ENCODE data around the gene CASP1. TPM values are rescaled to one million over a fixed set of nuclear protein-coding genes. Genes with fewer than 3 reads are reported as not detected.
A peak's percentile ranks its signal among the peaks of the same experiment; 100 is the strongest.
"Not testable (repeated sequence)": the region's sequence is repeated elsewhere in the genome, so short reads cannot be mapped to it uniquely, and the experiment has no call there.

Gene CASP1
- total RNA-seq = 10.8 and 69.3 TPM in 2 replicates

DNA sequence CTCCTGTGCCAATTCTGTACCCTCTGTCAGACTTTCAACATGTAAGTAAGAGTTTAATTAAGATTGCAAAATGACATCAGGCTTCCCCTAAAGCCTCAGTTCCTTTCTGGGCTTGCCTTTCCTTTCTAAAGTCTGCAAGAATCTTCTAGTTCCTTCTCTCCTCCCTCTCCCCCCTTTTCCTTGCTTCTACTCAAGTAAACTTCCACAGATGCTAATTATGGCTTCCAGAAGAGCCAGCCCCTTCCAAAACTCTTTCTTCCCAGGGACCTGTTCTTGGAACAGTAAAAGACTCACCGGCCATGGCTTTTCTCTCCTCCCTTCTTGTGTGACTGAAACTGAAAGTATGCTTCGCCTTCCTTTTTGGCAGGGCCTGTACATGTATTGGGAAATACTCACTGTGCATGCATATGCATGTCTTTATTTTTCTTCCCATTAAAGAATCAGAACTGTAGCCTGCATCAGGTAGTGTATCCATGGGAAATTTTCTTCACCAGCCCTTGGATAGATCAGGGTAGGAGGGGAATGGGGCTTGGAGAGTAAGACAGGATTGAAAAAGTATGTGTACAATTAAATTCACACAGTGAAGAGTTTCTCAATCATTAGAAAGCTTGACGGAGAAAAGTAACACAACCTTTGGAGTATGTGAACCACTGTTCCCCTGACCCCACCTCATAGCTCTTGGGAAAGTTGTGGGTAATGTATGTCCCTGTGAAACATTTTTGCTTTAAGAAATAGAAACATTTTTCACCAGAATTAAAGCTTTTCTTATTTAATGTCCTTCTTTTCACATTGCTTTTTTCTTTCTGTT is at the start of gene CASP1:
Gene CASP1 (minus strand): TSS at position 332 of the 808 bp plus-strand sequence. CDS start 31 bp downstream, at position 301.
- Histone ChIP-seq H3K36me3 (ENCODE audit: control insufficient read depth, insufficient read depth, low read length) (peaks cover 2% of the 10 kb centered on the region), H3K4me3 (ENCODE audit: low read depth, low read length) (peak within 1 kb of the TSS; percentile 39), H3K27me3 (ENCODE audit: control insufficient read depth, insufficient read depth, low read length) (no peaks in the 10 kb centered on the region)
- TF ChIP-seq, protein P1, sequence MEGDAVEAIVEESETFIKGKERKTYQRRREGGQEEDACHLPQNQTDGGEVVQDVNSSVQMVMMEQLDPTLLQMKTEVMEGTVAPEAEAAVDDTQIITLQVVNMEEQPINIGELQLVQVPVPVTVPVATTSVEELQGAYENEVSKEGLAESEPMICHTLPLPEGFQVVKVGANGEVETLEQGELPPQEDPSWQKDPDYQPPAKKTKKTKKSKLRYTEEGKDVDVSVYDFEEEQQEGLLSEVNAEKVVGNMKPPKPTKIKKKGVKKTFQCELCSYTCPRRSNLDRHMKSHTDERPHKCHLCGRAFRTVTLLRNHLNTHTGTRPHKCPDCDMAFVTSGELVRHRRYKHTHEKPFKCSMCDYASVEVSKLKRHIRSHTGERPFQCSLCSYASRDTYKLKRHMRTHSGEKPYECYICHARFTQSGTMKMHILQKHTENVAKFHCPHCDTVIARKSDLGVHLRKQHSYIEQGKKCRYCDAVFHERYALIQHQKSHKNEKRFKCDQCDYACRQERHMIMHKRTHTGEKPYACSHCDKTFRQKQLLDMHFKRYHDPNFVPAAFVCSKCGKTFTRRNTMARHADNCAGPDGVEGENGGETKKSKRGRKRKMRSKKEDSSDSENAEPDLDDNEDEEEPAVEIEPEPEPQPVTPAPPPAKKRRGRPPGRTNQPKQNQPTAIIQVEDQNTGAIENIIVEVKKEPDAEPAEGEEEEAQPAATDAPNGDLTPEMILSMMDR (IDR thresholded peaks at IDR 0.05; ENCODE audit: insufficient read depth, low read length, severe bottlenecking) = no peak
- DNase-seq (ENCODE audit: low read depth) (peak; percentile 90), FAIRE-seq (peak; percentile 7)

DNA sequence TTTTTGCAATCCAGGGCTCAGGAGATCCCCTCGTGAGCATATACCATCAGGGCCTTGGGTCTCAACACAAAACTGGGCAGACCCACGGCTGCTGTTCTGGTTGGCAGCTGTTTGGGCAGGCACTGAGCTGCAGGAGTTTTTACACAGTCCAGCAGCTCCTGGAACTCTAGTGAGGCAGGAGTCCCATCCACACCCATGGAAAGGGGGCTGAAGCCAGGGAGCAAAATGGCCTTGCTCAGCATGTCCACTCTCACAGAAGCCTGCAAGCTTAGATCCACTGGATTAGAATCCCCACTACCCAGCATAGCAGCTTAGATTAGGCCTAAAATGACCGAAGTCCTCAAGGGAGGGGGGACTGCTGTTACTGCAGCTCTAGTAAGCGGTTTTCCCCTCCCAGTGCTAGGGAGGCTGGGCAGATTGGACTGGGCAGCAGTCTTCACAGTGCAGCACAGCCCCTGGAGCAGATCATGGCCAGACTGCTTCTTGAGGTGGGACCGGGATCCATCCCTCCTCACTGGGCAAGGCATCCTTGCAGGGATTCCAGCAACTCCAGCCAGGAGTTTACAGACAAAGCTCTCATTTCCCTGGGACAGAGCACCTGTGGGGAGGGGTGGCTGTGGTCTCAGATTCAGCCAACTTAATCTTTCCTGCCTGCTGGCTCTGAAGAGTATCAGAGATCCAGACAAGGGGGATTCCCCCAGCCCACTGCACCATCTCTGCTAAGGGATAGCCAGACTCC is 46.6 kb upstream of the CASP1 start:
- FAIRE-seq (no peak), DNase-seq (ENCODE audit: low read depth) (no peak)
- no peaks in the 10 kb centered on the region for H3K27me3 ChIP-seq (ENCODE audit: control insufficient read depth, insufficient read depth, low read length)
- H3K36me3 ChIP-seq (ENCODE audit: control insufficient read depth, insufficient read depth, low read length) = no peaks in the 10 kb centered on the region
- TF ChIP-seq, protein P1 (IDR thresholded peaks at IDR 0.05; ENCODE audit: insufficient read depth, low read length, severe bottlenecking) = no peak
- H3K4me3 ChIP-seq (ENCODE audit: low read depth, low read length) = no peak overlapping the region

DNA sequence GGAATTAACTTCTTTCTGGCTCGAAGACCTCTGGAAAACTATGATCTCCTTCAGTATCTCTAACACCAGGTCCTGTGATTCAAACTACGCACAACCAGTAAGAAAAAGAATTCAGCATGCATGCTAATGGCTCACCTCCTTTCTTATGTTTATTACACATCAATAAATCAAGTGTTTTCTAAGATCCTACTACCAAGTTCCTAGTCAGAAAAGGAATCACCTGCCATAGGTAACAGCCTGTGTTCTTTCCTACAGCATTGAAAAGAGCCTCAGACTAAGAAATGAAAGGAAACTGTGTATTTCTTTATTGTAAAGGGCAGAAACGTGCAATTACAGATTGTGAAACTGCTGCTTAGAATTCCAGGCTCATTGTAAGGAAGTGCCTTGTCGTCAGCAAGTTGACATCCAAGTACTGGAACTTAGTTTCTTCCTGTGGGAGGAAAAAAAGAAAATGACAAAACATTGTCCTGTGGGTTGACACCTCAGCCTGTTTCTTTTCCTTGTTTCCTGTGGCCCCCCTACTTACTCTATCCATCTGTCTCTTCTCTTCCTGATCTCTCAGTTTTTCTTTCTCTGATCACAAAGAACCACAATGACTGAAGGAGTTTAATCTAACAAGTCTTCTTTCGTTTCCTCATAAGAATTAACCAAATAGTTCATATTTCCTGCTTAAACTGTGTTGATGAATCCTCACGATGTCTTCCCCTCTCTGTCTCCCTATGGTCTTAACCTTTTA is 45.4 kb upstream of the CASP1 start:
- not testable (repeated sequence) for H3K4me3 ChIP-seq (ENCODE audit: low read depth, low read length); H3K27me3 ChIP-seq (ENCODE audit: control insufficient read depth, insufficient read depth, low read length); DNase-seq (ENCODE audit: low read depth); H3K36me3 ChIP-seq (ENCODE audit: control insufficient read depth, insufficient read depth, low read length); FAIRE-seq

DNA sequence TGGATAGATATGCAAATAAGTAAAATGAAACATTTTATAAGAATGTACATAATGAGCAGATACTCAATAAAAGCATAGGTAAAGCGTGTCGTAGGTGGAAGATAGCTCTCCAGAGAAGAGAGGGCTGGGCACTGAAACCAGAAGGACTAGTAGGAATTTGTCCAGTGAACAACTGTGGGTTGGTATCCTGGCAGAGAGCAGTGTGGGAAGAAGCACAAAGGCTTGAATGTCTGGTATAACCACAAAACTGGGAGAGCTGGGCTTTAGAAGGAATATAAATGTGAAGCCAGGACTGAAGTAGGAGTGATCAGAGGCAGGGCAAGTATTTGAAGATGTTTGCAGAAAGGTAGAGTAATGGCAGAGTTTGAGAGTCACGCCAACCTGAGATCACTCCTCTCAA is 43.3 kb upstream of the CASP1 start:
- FAIRE-seq (no peak), DNase-seq (ENCODE audit: low read depth) (no peak)
- no peak overlapping the region for H3K4me3 ChIP-seq (ENCODE audit: low read depth, low read length)
- H3K36me3 ChIP-seq (ENCODE audit: control insufficient read depth, insufficient read depth, low read length) = no peaks in the 10 kb centered on the region
- H3K27me3 ChIP-seq (ENCODE audit: control insufficient read depth, insufficient read depth, low read length) = no peaks in the 10 kb centered on the region
- TF ChIP-seq, protein P1 (IDR thresholded peaks at IDR 0.05; ENCODE audit: insufficient read depth, low read length, severe bottlenecking) = no peak

DNA sequence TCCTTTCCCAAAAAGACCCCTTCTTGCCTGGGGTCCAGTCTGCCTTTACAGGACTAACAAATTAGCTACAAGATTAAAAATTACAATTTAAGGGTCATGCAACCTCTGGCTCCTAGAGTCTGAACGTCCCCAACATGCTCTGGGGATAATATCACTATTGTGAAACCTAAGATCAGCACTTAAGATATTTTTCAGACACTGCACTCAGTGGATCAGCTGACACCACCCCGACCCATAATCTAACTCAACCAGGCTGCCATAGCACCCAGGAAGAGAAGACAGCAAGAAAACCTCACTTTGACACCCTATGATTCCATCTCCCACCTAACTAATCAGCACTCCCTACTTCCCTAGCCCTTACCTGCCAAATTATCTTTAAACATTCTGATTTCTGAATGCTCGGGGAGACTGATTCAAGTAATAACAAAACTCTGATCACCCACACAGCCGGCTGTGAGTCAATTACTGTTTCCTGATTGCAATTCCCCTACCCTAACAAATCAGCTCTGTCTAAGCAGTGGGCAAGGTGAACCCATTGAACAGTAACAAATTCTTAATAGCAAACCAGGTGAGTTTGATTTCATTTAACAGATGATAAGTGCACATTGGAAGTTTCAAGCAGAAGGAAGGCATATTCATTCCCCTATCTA is 42.3 kb upstream of the CASP1 start:
- peak; percentile 64 for DNase-seq (ENCODE audit: low read depth)
- not testable (repeated sequence) for H3K36me3 ChIP-seq (ENCODE audit: control insufficient read depth, insufficient read depth, low read length); H3K4me3 ChIP-seq (ENCODE audit: low read depth, low read length); H3K27me3 ChIP-seq (ENCODE audit: control insufficient read depth, insufficient read depth, low read length)
- FAIRE-seq = peak; percentile 97

DNA sequence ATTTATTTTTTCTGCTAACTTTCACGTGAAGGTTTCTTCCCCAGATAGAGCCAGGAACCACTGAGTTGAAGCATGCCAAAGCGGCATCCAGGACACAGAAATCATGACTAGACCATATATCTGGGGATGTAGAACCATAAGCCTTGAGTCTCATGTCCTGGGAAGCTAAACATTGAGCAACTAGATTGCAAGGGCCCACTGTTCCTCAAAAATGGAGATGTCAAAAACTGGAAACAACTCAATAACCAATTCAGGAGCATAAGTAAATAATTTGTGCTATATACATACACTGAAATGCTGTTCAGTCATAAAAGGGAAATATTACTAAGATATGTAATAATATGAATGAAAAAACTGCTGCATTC is 39.2 kb upstream of the CASP1 start:
- TF ChIP-seq, protein P1 (IDR thresholded peaks at IDR 0.05; ENCODE audit: insufficient read depth, low read length, severe bottlenecking) = no peak
- no peak overlapping the region for H3K4me3 ChIP-seq (ENCODE audit: low read depth, low read length)
- FAIRE-seq = no peak
- no peaks in the 10 kb centered on the region for H3K27me3 ChIP-seq (ENCODE audit: control insufficient read depth, insufficient read depth, low read length)
- no peaks in the 10 kb centered on the region for H3K36me3 ChIP-seq (ENCODE audit: control insufficient read depth, insufficient read depth, low read length)
- no peak for DNase-seq (ENCODE audit: low read depth)
